Mucosa of stomach (tissue), 1 donor: ENCODE data around the gene CTNNA1.
A peak's percentile ranks its signal among the peaks of the same experiment; 100 is the strongest.
"Not testable (repeated sequence)": the region's sequence is repeated elsewhere in the genome, so short reads cannot be mapped to it uniquely, and the experiment has no call there.

Source experiments
- H3K27me3 ChIP-seq: one replicate; pipeline ENCODE4 v1.7.0; 2013; ENCODE audit warnings: mild to moderate bottlenecking, low read length; ENCODE audit not compliant: control insufficient read depth, insufficient read depth
- H3K36me3 ChIP-seq: one replicate; pipeline ENCODE4 v1.7.0; 2013; ENCODE audit warnings: low read length; ENCODE audit not compliant: control insufficient read depth, insufficient read depth
- H3K4me1 ChIP-seq: one replicate; pipeline ENCODE4 v1.7.0; 2013; ENCODE audit warnings: mild to moderate bottlenecking, low read length; ENCODE audit not compliant: control insufficient read depth, insufficient read depth
- H3K4me3 ChIP-seq: one replicate; pipeline ENCODE4 v1.7.0; 2013; ENCODE audit warnings: low read length
- H3K9ac ChIP-seq: one replicate; pipeline ENCODE4 v1.7.0; 2013; ENCODE audit warnings: mild to moderate bottlenecking, low read length, moderate library complexity
- H3K9me3 ChIP-seq: one replicate; pipeline ENCODE4 v1.7.0; 2013; ENCODE audit warnings: mild to moderate bottlenecking, low read length, moderate library complexity; ENCODE audit not compliant: control insufficient read depth
- donor health status: Pancreatic carcinoma.

Gene CTNNA1

GRCh38 chr5:138713247-138713646, 40.0 kb upstream of the CTNNA1 start:
- Histone ChIP-seq H3K9ac (no peak overlapping the region), H3K9me3 (no peaks in the 10 kb centered on the region), H3K4me1 (no peaks in the 10 kb centered on the region), H3K4me3 (no peak overlapping the region), H3K36me3 (no peaks in the 10 kb centered on the region), H3K27me3 (peaks cover 2% of the 10 kb centered on the region)

GRCh38 chr5:138714694-138715093, 38.5 kb upstream of the CTNNA1 start:
- H3K9me3 ChIP-seq = no peaks in the 10 kb centered on the region
- H3K36me3 ChIP-seq = no peaks in the 10 kb centered on the region
- no peak overlapping the region for H3K9ac ChIP-seq
- H3K4me1 ChIP-seq = no peaks in the 10 kb centered on the region
- H3K4me3 ChIP-seq = no peak overlapping the region
- peaks cover 2% of the 10 kb centered on the region for H3K27me3 ChIP-seq

- not testable (repeated sequence) for H3K9ac ChIP-seq, H3K4me3 ChIP-seq, H3K36me3 ChIP-seq, H3K9me3 ChIP-seq, H3K27me3 ChIP-seq, H3K4me1 ChIP-seq
These were observed 37.2 kb upstream of the CTNNA1 start for GRCh38 chr5:138715931-138716432.

GRCh38 chr5:138716456-138716924, 36.7 kb upstream of the CTNNA1 start:
- Histone ChIP-seq H3K4me3 (no peak overlapping the region), H3K9ac (no peak overlapping the region), H3K36me3 (no peaks in the 10 kb centered on the region), H3K9me3 (no peaks in the 10 kb centered on the region), H3K27me3 (peaks cover 2% of the 10 kb centered on the region), H3K4me1 (no peaks in the 10 kb centered on the region)

GRCh38 chr5:138717399-138717798, 35.8 kb upstream of the CTNNA1 start:
- H3K9me3 ChIP-seq = no peaks in the 10 kb centered on the region
- no peaks in the 10 kb centered on the region for H3K4me1 ChIP-seq
- H3K36me3 ChIP-seq = no peaks in the 10 kb centered on the region
- H3K27me3 ChIP-seq = peaks cover 6% of the 10 kb centered on the region
- no peak overlapping the region for H3K9ac ChIP-seq
- no peak overlapping the region for H3K4me3 ChIP-seq

GRCh38 chr5:138719811-138720210, 33.4 kb upstream of the CTNNA1 start:
- Histone ChIP-seq H3K36me3 (no peaks in the 10 kb centered on the region), H3K4me3 (no peak overlapping the region), H3K4me1 (peaks cover 4% of the 10 kb centered on the region), H3K27me3 (peaks cover 5% of the 10 kb centered on the region), H3K9me3 (no peaks in the 10 kb centered on the region), H3K9ac (no peak overlapping the region)

GRCh38 chr5:138720840-138721239, 32.4 kb upstream of the CTNNA1 start:
- peaks cover 4% of the 10 kb centered on the region for H3K27me3 ChIP-seq
- H3K36me3 ChIP-seq = no peaks in the 10 kb centered on the region

GRCh38 chr5:138721979-138722378, 31.2 kb upstream of the CTNNA1 start:
- Histone ChIP-seq H3K27me3 (peaks cover 4% of the 10 kb centered on the region), H3K4me3 (no peak overlapping the region), H3K9me3 (no peaks in the 10 kb centered on the region), H3K9ac (no peak overlapping the region), H3K36me3 (no peaks in the 10 kb centered on the region), H3K4me1 (peaks cover 18% of the 10 kb centered on the region)

More at GRCh38 chr5:138720840-138721239, 32.4 kb upstream of the CTNNA1 start:
- H3K4me3 ChIP-seq = no peak overlapping the region
- H3K9ac ChIP-seq = no peak overlapping the region
- H3K9me3 ChIP-seq = no peaks in the 10 kb centered on the region
- H3K4me1 ChIP-seq = peaks cover 14% of the 10 kb centered on the region

GRCh38 chr5:138722544-138723177, 30.6 kb upstream of the CTNNA1 start:
- Histone ChIP-seq H3K4me3 (no peak overlapping the region), H3K4me1 (peaks cover 18% of the 10 kb centered on the region), H3K27me3 (peaks cover 4% of the 10 kb centered on the region), H3K9me3 (no peaks in the 10 kb centered on the region), H3K9ac (no peak overlapping the region), H3K36me3 (no peaks in the 10 kb centered on the region)

- Histone ChIP-seq H3K27me3 (peaks cover 4% of the 10 kb centered on the region), H3K4me3 (no peak overlapping the region), H3K9ac (no peak overlapping the region), H3K36me3 (no peaks in the 10 kb centered on the region), H3K9me3 (no peaks in the 10 kb centered on the region), H3K4me1 (peaks cover 18% of the 10 kb centered on the region)
These were observed 28.6 kb upstream of the CTNNA1 start for GRCh38 chr5:138724470-138725146.

- Histone ChIP-seq H3K36me3 (no peaks in the 10 kb centered on the region), H3K9ac (peak overlapping the region; percentile 15), H3K27me3 (peaks cover 4% of the 10 kb centered on the region), H3K4me1 (peaks cover 18% of the 10 kb centered on the region), H3K9me3 (no peaks in the 10 kb centered on the region), H3K4me3 (no peak overlapping the region)
These were observed 27.9 kb upstream of the CTNNA1 start for GRCh38 chr5:138725153-138725817.

GRCh38 chr5:138725818-138726416, 27.3 kb upstream of the CTNNA1 start:
- no peak overlapping the region for H3K4me3 ChIP-seq
- peaks cover 18% of the 10 kb centered on the region for H3K4me1 ChIP-seq

More at GRCh38 chr5:138725818-138726416, 27.3 kb upstream of the CTNNA1 start:
- H3K9me3 ChIP-seq = no peaks in the 10 kb centered on the region
- H3K27me3 ChIP-seq = peaks cover 4% of the 10 kb centered on the region
- H3K36me3 ChIP-seq = no peaks in the 10 kb centered on the region
- H3K9ac ChIP-seq = peak overlapping the region; percentile 15
